ENCODE results near the gene PALLD. TPM values are rescaled to one million over a fixed set of nuclear protein-coding genes. Genes with fewer than 3 reads are reported as not detected.

Gene PALLD
- total and polyA plus RNA-seq, 12 donors, result 169 to 1,537 (median 667) TPM

DNA sequence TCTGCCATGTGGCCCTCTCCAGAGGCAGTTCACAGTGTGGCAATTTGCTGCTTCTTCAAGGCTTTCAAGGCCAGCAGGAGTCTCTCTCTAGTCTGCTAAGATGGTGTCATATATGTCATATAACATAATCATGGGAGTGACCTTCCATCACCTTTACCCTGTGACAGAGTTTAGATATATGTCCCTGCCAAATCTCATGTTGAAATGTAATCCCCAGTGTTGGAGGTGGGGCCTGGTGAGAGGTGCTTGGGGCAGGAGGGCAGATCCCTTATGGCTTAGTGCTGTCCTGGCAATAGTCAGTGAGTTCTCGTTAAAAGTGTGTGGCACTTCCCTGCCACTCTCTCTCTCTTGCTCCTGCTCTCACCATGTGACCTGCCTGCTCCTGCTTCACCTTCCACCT, 252.0 kb downstream of the PALLD start:
- ATAC-seq (peak in 1 of 8 donors; percentile 15), DNase-seq (no peak)
- H3K36me3 ChIP-seq, result no peaks in the 10 kb centered on the region
- H3K27ac ChIP-seq, result no peak overlapping the region
- peaks cover 0 to 13% (median 6%) of the 10 kb centered on the region in 9 donors for H3K4me1 ChIP-seq
- TF ChIP-seq, protein P1, sequence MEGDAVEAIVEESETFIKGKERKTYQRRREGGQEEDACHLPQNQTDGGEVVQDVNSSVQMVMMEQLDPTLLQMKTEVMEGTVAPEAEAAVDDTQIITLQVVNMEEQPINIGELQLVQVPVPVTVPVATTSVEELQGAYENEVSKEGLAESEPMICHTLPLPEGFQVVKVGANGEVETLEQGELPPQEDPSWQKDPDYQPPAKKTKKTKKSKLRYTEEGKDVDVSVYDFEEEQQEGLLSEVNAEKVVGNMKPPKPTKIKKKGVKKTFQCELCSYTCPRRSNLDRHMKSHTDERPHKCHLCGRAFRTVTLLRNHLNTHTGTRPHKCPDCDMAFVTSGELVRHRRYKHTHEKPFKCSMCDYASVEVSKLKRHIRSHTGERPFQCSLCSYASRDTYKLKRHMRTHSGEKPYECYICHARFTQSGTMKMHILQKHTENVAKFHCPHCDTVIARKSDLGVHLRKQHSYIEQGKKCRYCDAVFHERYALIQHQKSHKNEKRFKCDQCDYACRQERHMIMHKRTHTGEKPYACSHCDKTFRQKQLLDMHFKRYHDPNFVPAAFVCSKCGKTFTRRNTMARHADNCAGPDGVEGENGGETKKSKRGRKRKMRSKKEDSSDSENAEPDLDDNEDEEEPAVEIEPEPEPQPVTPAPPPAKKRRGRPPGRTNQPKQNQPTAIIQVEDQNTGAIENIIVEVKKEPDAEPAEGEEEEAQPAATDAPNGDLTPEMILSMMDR (IDR thresholded peaks at IDR 0.05), result no peak
- no peaks in the 10 kb centered on the region for H3K27me3 ChIP-seq
- H3K9me3 ChIP-seq, result peaks cover 0 to 4% (median 0%) of the 10 kb centered on the region in 11 donors
- intact Hi-C loops (cut with DNase I), result no loop called here
- no peak overlapping the region for H3K4me3 ChIP-seq
- 39 to 62% methylated on average over 1 of the region's 1 CpG for WGBS, 2 donors

DNA sequence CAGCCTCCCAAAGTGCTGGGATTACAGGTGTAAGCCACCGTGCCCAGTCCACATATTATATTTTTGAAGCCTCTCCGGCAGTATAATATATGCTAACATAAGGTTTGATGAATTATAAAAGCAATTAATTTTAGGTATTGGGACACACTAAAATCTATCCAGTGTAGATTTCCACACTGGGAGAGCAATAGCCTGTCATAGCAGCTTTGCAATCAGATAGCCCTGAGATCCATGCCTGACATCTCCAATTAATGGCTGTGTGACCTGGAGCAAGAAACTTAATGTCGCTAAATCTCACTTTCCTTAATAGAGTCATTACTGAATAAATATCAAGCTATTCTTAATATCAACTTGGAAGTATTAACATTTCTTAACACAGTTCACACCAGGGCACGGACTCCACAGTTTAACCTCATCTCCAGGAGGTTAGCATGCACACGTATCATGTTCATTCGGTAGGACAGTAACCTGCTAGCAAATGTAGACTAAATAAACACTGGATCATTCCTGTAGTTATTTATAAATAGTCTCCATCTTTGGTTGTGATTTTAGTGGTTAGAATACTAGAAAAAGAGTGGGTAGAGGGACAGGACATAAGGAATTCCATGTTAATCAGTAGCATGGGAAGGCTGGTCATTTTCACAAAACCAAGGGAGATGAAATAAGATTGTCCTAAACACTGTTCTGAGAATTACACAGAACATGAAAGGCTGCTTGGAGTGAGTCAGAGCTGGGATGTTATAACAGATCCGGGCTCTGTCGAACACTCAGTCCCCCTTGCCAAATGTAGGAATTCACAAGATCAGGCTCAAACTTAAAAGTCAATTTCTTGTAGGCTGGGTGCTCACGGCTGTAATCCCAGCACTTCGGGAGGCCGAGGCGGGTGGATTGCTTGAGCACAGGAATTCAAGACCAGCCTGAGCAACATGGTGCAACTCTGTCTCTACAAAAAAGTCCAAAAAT, 254.7 kb downstream of the PALLD start:
- intact Hi-C loops (cut with DNase I), result no loop called here
- Histone ChIP-seq H3K36me3 (no peaks in the 10 kb centered on the region), H3K27me3 (no peaks in the 10 kb centered on the region), H3K9me3 (peaks cover 0 to 4% (median 0%) of the 10 kb centered on the region in 11 donors), H3K4me1 (peaks cover 0 to 8% (median 0%) of the 10 kb centered on the region in 9 donors), H3K27ac (no peak overlapping the region), H3K4me3 (no peak overlapping the region)
- DNase-seq (no peak), ATAC-seq (no peak)
- TF ChIP-seq, protein P1 (IDR thresholded peaks at IDR 0.05), result no peak
- 83 to 90% methylated on average over 12 of the region's 12 CpGs for WGBS, 2 donors

DNA sequence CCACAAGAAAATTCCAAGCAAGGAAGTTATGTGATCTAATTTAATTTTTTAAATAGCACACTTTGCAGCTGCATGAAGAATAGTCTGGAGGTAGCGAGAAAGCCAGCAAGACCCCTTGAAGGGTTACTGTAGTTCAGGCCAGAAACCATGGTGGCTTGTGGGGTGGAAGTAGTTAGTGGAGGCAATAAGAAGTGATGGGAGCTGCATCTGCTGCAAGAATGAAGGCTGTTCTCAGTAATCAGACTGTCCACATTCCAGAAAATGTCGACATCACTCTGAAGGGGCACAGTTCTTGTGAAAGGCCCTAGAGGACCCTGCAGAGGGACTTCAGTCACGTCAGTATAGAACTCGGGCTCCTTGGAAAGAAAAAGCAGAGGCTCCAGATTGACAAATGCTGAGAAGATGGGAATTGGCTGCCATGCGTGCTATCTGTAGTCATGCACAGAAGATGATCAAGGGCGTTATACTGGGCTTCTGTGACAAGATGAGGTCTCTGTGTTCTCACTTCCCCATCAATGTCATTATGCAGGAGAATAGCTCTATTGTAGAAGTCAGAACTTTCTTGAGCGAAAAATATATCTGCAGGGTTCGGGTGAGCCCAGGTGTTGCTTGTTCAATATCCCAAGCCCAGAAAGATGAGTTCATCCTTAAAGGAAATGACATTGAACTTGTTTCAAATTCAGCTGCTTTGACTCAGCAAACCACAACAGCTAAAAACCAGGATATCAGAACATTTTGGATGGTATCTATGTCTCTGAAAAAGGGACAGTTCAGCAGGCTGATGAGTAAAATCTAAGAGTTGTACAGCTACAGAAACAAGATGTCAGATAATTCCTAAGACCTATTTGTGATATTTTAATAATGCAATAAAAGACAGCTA, 259.0 kb downstream of the PALLD start:
- TF ChIP-seq, protein P1 (IDR thresholded peaks at IDR 0.05), result no peak
- DNase-seq, result no peak
- intact Hi-C loops (cut with DNase I), result no loop called here
- Histone ChIP-seq H3K4me1 (peaks cover 0 to 15% (median 6%) of the 10 kb centered on the region in 9 donors), H3K36me3 (no peaks in the 10 kb centered on the region), H3K9me3 (no peaks in the 10 kb centered on the region), H3K27me3 (no peaks in the 10 kb centered on the region), H3K27ac (peak overlapping the region in 1 of 10 donors; percentile 21), H3K4me3 (no peak overlapping the region)
- WGBS, 2 donors, result 87 to 95% methylated on average over 8 of the region's 8 CpGs
- no peak for ATAC-seq

DNA sequence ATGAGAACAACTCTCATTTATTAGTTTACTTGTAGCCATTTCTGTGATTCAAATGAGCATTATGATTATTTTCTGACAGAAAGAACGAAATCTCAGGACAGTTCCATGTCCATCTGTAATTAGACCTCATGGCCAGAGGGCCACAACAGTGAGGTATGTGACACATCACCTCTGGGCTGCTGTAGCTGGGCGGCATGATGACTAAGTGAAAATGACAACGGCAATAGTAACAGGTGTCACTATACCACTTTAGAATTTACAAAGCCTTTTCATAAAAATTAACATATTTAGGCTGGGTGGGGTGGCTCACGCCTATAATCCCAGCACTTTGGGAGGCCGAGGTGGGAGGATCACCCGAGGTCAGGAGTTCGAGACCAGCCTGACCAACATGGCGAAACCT, 260.6 kb downstream of the PALLD start:
- no peak overlapping the region for H3K4me3 ChIP-seq
- H3K27me3 ChIP-seq, result no peaks in the 10 kb centered on the region
- H3K4me1 ChIP-seq, result peaks cover 0 to 15% (median 6%) of the 10 kb centered on the region in 9 donors
- 96 to 97% methylated on average over 8 of the region's 8 CpGs for WGBS, 2 donors
- ATAC-seq (no peak), DNase-seq (no peak)
- TF ChIP-seq, protein P1 (IDR thresholded peaks at IDR 0.05), result no peak
- H3K9me3 ChIP-seq, result no peaks in the 10 kb centered on the region
- intact Hi-C loops (cut with DNase I), result no loop called here
- no peaks in the 10 kb centered on the region for H3K36me3 ChIP-seq
- H3K27ac ChIP-seq, result peak overlapping the region in 4 of 10 donors; percentile 20 to 62 (median 26)
